C4-2B (cell line): ENCODE results near the gene CETN3.
"Not testable (repeated sequence)": the region's sequence is repeated elsewhere in the genome, so short reads cannot be mapped to it uniquely, and the experiment has no call there.

Experiments used
- H3K27ac ChIP-seq: fragments of 450-650 bp; 2 replicates; pipeline ENCODE4 v1.5.1; 2017
- CTCF ChIP-seq: fragments of 450-650 bp; conservative IDR thresholded peaks from 2 replicates; pipeline ENCODE4 v1.5.1; 2017; ENCODE audit warnings: mild to moderate bottlenecking
- ZFX ChIP-seq: fragments of 450-650 bp; IDR thresholded peaks from 2 replicates; pipeline ENCODE4 v1.6.1; 2017

The CETN3 gene

GRCh38 chr5:90351101-90351500, 58.5 kb downstream of the CETN3 start:
- no peak overlapping the region for H3K27ac ChIP-seq
- TF ChIP-seq CTCF, result no peak
- TF ChIP-seq ZFX, result no peak

- TF ChIP-seq CTCF, result no peak
- H3K27ac ChIP-seq, result no peak overlapping the region
Observed at GRCh38 chr5:90347462-90347861, 62.1 kb downstream of the CETN3 start.

GRCh38 chr5:90345684-90346083, 63.9 kb downstream of the CETN3 start:
- TF ChIP-seq CTCF (no peak), ZFX (no peak)
- H3K27ac ChIP-seq, result no peak overlapping the region

- TF ChIP-seq ZFX, result no peak
- TF ChIP-seq CTCF, result no peak
- H3K27ac ChIP-seq, result no peak overlapping the region
Observed at GRCh38 chr5:90344689-90345088, 64.9 kb downstream of the CETN3 start.

- not testable (repeated sequence) for H3K27ac ChIP-seq
Observed at GRCh38 chr5:90343731-90344130, 65.8 kb downstream of the CETN3 start.

- no peak overlapping the region for H3K27ac ChIP-seq
- TF ChIP-seq ZFX (no peak), CTCF (no peak)
Observed at GRCh38 chr5:90342576-90342975, 67.0 kb downstream of the CETN3 start.
